H9 (cell line): Measurements from ENCODE around the gene NKAIN2. TPM values are rescaled to one million over a fixed set of nuclear protein-coding genes. Genes with fewer than 3 reads are reported as not detected.
"Not testable (repeated sequence)": the region's sequence is repeated elsewhere in the genome, so short reads cannot be mapped to it uniquely, and the experiment has no call there.

Source experiments
- DNase-seq: peaks from one replicate; pipeline ENCODE4 v3.0.0-alpha.2; 2017
- H2AFZ ChIP-seq: one replicate; pipeline ENCODE4 v1.6.1; 2013; ENCODE audit warnings: mild to moderate bottlenecking, low read length, control low read depth, moderate library complexity
- H2AK5ac ChIP-seq: 2 replicates; pipeline ENCODE4 v1.6.1; 2013; ENCODE audit warnings: low read length, control low read depth, mixed read lengths; ENCODE audit not compliant: insufficient read length
- H2BK120ac ChIP-seq: one replicate; pipeline ENCODE4 v1.6.1; 2013; ENCODE audit warnings: low read depth, mild to moderate bottlenecking, low read length, control low read depth, inconsistent platforms; ENCODE audit not compliant: poor library complexity, severe bottlenecking
- H2BK12ac ChIP-seq: 2 replicates; pipeline ENCODE4 v1.6.1; 2013; ENCODE audit warnings: low read length, control low read depth, mixed read lengths, low read depth; ENCODE audit not compliant: insufficient read length
- H2BK15ac ChIP-seq: 2 replicates; pipeline ENCODE4 v1.6.1; 2013; ENCODE audit warnings: low read depth, low read length, control low read depth
- H2BK20ac ChIP-seq: one replicate; pipeline ENCODE4 v1.6.1; 2013; ENCODE audit warnings: low read depth, mild to moderate bottlenecking, low read length, control low read depth, inconsistent platforms; ENCODE audit not compliant: poor library complexity, severe bottlenecking
- H2BK5ac ChIP-seq: 2 replicates; pipeline ENCODE4 v1.6.1; 2013; ENCODE audit warnings: low read length, control low read depth, mixed read lengths; ENCODE audit not compliant: insufficient read length
- H3K14ac ChIP-seq: 2 replicates; pipeline ENCODE4 v1.6.1; 2013; ENCODE audit warnings: low read length, control low read depth; ENCODE audit not compliant: insufficient read depth
- H3K18ac ChIP-seq: 2 replicates; pipeline ENCODE4 v1.6.1; 2013; ENCODE audit warnings: low read depth, mild to moderate bottlenecking, mixed read lengths, low read length, control low read depth; ENCODE audit not compliant: insufficient read length
- H3K23ac ChIP-seq: 2 replicates; pipeline ENCODE4 v1.6.1; 2013; ENCODE audit warnings: low read length, control low read depth, mixed read lengths, low read depth; ENCODE audit not compliant: insufficient read length
- H3K23me2 ChIP-seq: 2 replicates; pipeline ENCODE4 v1.6.1; 2013; ENCODE audit warnings: low read depth, mild to moderate bottlenecking, mixed read lengths, low read length, control low read depth; ENCODE audit not compliant: insufficient read length, poor library complexity, severe bottlenecking
- H3K27ac ChIP-seq: 2 replicates; pipeline ENCODE4 v1.5.1; 2013; ENCODE audit warnings: low read length, control low read depth, mixed read lengths, low read depth; ENCODE audit not compliant: insufficient read length
- H3K27me3 ChIP-seq: 2 replicates; pipeline ENCODE4 v1.6.1; 2013; ENCODE audit warnings: low read length, control low read depth, inconsistent platforms; ENCODE audit not compliant: insufficient read depth
- H3K4ac ChIP-seq: 2 replicates; pipeline ENCODE4 v1.6.1; 2013; ENCODE audit warnings: low read depth, mild to moderate bottlenecking, control low read depth, inconsistent platforms, low read length, moderate library complexity
- H3K4me1 ChIP-seq: 2 replicates; pipeline ENCODE4 v1.6.1; 2013; ENCODE audit warnings: low read length, control low read depth, inconsistent platforms; ENCODE audit not compliant: insufficient read depth
- H3K4me2 ChIP-seq: 2 replicates; pipeline ENCODE4 v1.6.1; 2013; ENCODE audit warnings: low read length, control low read depth, mixed read lengths; ENCODE audit not compliant: insufficient read length, insufficient read depth
- H3K56ac ChIP-seq: 2 replicates; pipeline ENCODE4 v1.6.1; 2013; ENCODE audit warnings: low read depth, mild to moderate bottlenecking, mixed read lengths, low read length, control low read depth; ENCODE audit not compliant: insufficient read length
- H3K79me1 ChIP-seq: 2 replicates; pipeline ENCODE4 v1.6.1; 2013; ENCODE audit warnings: low read depth, mild to moderate bottlenecking, moderate library complexity, low read length, control low read depth, inconsistent platforms; ENCODE audit not compliant: insufficient read depth, poor library complexity, severe bottlenecking
- H3K79me2 ChIP-seq: 2 replicates; pipeline ENCODE4 v1.6.1; 2013; ENCODE audit warnings: low read length, control low read depth, inconsistent platforms; ENCODE audit not compliant: insufficient read depth
- H3K9ac ChIP-seq: 2 replicates; pipeline ENCODE4 v1.6.1; 2013; ENCODE audit warnings: low read length, control low read depth, mixed read lengths; ENCODE audit not compliant: insufficient read length; ENCODE audit errors: extremely low read depth
- H3K9me3 ChIP-seq: one replicate; pipeline ENCODE4 v1.6.1; 2013; ENCODE audit warnings: low read depth, low read length, inconsistent platforms; ENCODE audit not compliant: control insufficient read depth
- H3T11ph ChIP-seq: one replicate; pipeline ENCODE4 v1.6.1; 2013; ENCODE audit warnings: mild to moderate bottlenecking, low read length, control low read depth, inconsistent platforms
- H4K20me1 ChIP-seq: one replicate; pipeline ENCODE4 v1.6.1; 2013; ENCODE audit not compliant: control insufficient read depth, insufficient read length, insufficient read depth
- H4K5ac ChIP-seq: 2 replicates; pipeline ENCODE4 v1.6.1; 2013; ENCODE audit warnings: low read depth, mild to moderate bottlenecking, mixed read lengths, low read length, control low read depth; ENCODE audit not compliant: insufficient read length
- H4K8ac ChIP-seq: replicated peaks from 2 replicates; pipeline ENCODE4 v1.6.1; 2013; ENCODE audit warnings: low read length, control low read depth, mixed read lengths, low read depth; ENCODE audit not compliant: insufficient read length
- H4K91ac ChIP-seq: 2 replicates; pipeline ENCODE4 v1.6.1; 2013; ENCODE audit warnings: low read depth, mild to moderate bottlenecking, moderate library complexity, mixed read lengths, low read length, control low read depth; ENCODE audit not compliant: insufficient read length
- H3K27ac Mint-ChIP-seq, 3 experiments: 2 replicates in 2 of 3; 3 replicates in 1 of 3; pipeline ENCODE4 v1.8.0; 2020 to 2021; ENCODE audit warnings: mixed read lengths in 3 of 3, mild to moderate bottlenecking in 1 of 3, moderate library complexity in 1 of 3
- H3K27me3 Mint-ChIP-seq: 2 replicates; pipeline ENCODE4 v1.8.0; 2021; ENCODE audit warnings: low read depth, mild to moderate bottlenecking, moderate library complexity, mixed read lengths
- H3K36me3 Mint-ChIP-seq, 3 experiments: 2 replicates in 2 of 3; 3 replicates in 1 of 3; pipeline ENCODE4 v1.8.0; 2020 to 2021; ENCODE audit warnings: low read depth in 3 of 3, mixed read lengths in 3 of 3; ENCODE audit not compliant: insufficient read depth in 1 of 3
- H3K4me1 Mint-ChIP-seq, 2 experiments: 2 replicates each; pipeline ENCODE4 v1.8.0; 2020; ENCODE audit warnings: mixed read lengths in 2 of 2
- H3K4me3 Mint-ChIP-seq, 2 experiments: 2 replicates in 1 of 2; 3 replicates in 1 of 2; pipeline ENCODE4 v1.8.0; 2020 to 2021; ENCODE audit warnings: mild to moderate bottlenecking in 2 of 2, mixed read lengths in 2 of 2, moderate library complexity in 1 of 2
- H3K9me3 Mint-ChIP-seq, 2 experiments: 2 replicates in 1 of 2; 3 replicates in 1 of 2; pipeline ENCODE4 v1.8.0; 2020; ENCODE audit warnings: mild to moderate bottlenecking in 2 of 2, mixed read lengths in 2 of 2, moderate library complexity in 1 of 2
- WGBS: extraction: QIAGEN DNeasy Blood & Tissue Kit; methylation state at CpG from one replicate; pipeline ENCODE4 v1.1.7; 2013; ENCODE audit warnings: missing lambda C conversion rate, low lambda C conversion rate, mixed read lengths; ENCODE audit not compliant: insufficient read length; ENCODE audit errors: extremely low coverage; 5-methylcytosine and 5-hydroxymethylcytosine counted together
- total RNA-seq: library from RNA; stranded (reverse); gene quantifications from 2 replicates; pipeline ENCODE4 v1.2.1, GENCODE V29; 2021
- TF ChIP-seq, protein P1 (sequence below): fragments of 200-600 bp; sonication (generic); conservative IDR thresholded peaks from 3 replicates; pipeline ENCODE4 v1.8.0; 2021; ENCODE audit warnings: antibody characterized with exemption, mild to moderate bottlenecking

NKAIN2 gene
- total RNA-seq, 1 experiment from 2014 or later = 0.17 TPM

DNA sequence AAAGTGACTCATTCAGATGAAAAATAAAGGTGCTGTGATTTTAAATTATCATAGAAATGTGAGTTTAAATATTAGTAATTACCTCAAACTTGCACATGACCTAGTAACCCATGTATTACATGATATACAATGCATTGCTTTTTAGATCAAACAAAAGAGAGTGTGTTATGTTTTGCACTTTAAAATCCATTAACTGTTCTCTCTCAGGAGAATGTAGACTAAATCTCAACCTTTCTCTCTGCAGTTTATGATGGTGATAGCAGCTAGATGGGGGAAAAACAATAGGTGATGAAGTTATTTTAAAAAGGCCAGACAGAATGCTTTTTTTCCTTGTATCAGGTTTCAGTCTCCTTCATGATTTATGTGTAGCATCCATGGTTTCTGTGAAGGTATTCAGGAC lies 754.2 kb downstream of the NKAIN2 start:
- no peak overlapping the region for H2AK5ac ChIP-seq

DNA sequence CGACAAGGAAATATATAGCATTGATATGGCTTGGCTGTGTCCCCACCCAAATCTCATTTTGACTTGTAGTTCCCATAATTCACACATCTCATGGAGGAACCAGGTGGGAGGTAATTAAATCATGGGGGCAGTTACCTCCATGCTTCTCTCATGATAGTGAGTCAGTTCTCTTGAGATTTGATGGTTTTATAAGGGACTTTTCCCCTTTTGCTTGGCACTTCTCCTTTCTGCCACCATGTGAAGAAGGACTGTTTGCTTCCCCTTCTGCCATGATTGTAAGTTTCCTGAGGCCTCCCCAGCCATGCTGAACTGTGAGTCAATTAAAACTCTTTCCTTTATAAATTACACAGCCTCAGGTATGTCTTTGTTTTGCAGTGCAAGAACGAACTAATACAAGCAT lies 756.4 kb downstream of the NKAIN2 start:
- DNase-seq, H3K27ac Mint-ChIP-seq, H4K20me1 ChIP-seq, H3K36me3 Mint-ChIP-seq, H3K27me3 ChIP-seq, H4K5ac ChIP-seq, H2BK20ac ChIP-seq, H3K14ac ChIP-seq, H3K4me2 ChIP-seq, H2AK5ac ChIP-seq, H2BK15ac ChIP-seq, H2BK120ac ChIP-seq, H2BK12ac ChIP-seq, H3K27ac ChIP-seq, H3K4me1 ChIP-seq, H3K23me2 ChIP-seq, H4K91ac ChIP-seq, H2AFZ ChIP-seq, H3K4ac ChIP-seq, H3T11ph ChIP-seq, H4K8ac ChIP-seq, H3K9ac ChIP-seq, H3K79me2 ChIP-seq, H3K23ac ChIP-seq, H3K9me3 ChIP-seq, H3K27me3 Mint-ChIP-seq, H3K9me3 Mint-ChIP-seq, H3K79me1 ChIP-seq, H3K18ac ChIP-seq, H3K56ac ChIP-seq, H3K4me3 Mint-ChIP-seq, H2BK5ac ChIP-seq: not testable (repeated sequence)
- H3K4me1 Mint-ChIP-seq = peaks cover 6 to 10% of the 10 kb centered on the region in 2 experiments
- WGBS = no CpG with 5 or more reads among the region's 2 CpGs

More for the DNA sequence above, 754.2 kb downstream of the NKAIN2 start:
- H3K18ac ChIP-seq = no peak overlapping the region
- no peaks in the 10 kb centered on the region for H3K4me1 ChIP-seq
- Mint-ChIP-seq H3K27me3 (no peaks in the 10 kb centered on the region), H3K27ac (no peak overlapping the region; a peak in 1 of 7 replicates), H3K4me1 (peaks cover 6 to 8% of the 10 kb centered on the region in 2 experiments), H3K9me3 (no peaks in the 10 kb centered on the region), H3K36me3 (no peaks in the 10 kb centered on the region; a peak in 1 of 7 replicates), H3K4me3 (no peak overlapping the region)
- H2BK120ac ChIP-seq = no peak overlapping the region
- H3K56ac ChIP-seq = no peak overlapping the region
- H3K23me2 ChIP-seq = no peaks in the 10 kb centered on the region
- no peaks in the 10 kb centered on the region for H3K27me3 ChIP-seq
- no peak overlapping the region for H4K91ac ChIP-seq
- H2BK12ac ChIP-seq = no peak overlapping the region
- no peak overlapping the region for H4K8ac ChIP-seq
- H3T11ph ChIP-seq = no peak overlapping the region
- H2BK20ac ChIP-seq = no peak overlapping the region
- H4K5ac ChIP-seq = no peak overlapping the region
- H2BK5ac ChIP-seq = no peak overlapping the region
- no peak overlapping the region for H3K14ac ChIP-seq
- H4K20me1 ChIP-seq = no peaks in the 10 kb centered on the region
- TF ChIP-seq, protein P1, sequence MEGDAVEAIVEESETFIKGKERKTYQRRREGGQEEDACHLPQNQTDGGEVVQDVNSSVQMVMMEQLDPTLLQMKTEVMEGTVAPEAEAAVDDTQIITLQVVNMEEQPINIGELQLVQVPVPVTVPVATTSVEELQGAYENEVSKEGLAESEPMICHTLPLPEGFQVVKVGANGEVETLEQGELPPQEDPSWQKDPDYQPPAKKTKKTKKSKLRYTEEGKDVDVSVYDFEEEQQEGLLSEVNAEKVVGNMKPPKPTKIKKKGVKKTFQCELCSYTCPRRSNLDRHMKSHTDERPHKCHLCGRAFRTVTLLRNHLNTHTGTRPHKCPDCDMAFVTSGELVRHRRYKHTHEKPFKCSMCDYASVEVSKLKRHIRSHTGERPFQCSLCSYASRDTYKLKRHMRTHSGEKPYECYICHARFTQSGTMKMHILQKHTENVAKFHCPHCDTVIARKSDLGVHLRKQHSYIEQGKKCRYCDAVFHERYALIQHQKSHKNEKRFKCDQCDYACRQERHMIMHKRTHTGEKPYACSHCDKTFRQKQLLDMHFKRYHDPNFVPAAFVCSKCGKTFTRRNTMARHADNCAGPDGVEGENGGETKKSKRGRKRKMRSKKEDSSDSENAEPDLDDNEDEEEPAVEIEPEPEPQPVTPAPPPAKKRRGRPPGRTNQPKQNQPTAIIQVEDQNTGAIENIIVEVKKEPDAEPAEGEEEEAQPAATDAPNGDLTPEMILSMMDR = no peak
- H2AFZ ChIP-seq = no peak overlapping the region
- H3K23ac ChIP-seq = no peak overlapping the region
- H3K27ac ChIP-seq = no peak overlapping the region
- H3K9me3 ChIP-seq = no peaks in the 10 kb centered on the region
- H2BK15ac ChIP-seq = no peak overlapping the region
- no peaks in the 10 kb centered on the region for H3K79me1 ChIP-seq
- DNase-seq = no peak
- H3K79me2 ChIP-seq = no peaks in the 10 kb centered on the region
- H3K4ac ChIP-seq = no peak overlapping the region
- H3K4me2 ChIP-seq = no peak overlapping the region
- no peak overlapping the region for H3K9ac ChIP-seq
